ENCODE results near the gene MCTP1. TPM values are rescaled to one million over a fixed set of nuclear protein-coding genes. Genes with fewer than 3 reads are reported as not detected.

MCTP1 gene
- total RNA-seq, 1 donor from 2014 or later, result 12.8 TPM

DNA sequence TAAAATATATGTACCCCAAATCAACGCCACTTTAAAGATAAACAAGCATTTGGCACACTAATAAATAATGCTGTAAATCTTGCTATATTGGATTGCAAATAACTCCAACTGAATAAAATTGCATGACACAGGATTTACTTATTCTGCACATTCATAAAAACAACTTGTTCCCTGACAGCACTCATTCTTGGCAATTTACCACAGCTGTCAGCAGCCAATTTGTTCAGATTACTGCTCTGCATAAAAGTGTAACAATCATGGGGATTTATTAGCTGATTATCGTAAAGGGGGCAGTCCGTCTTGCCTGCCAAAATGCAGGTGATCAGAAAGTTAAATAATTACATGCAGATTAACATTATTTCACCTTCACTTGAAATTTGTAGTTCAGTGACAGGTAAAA is 381.2 kb downstream of the MCTP1 start:
- H3K4me1 ChIP-seq, result no peaks in the 10 kb centered on the region
- no peaks in the 10 kb centered on the region for H3K36me3 ChIP-seq
- H3K27ac ChIP-seq, result no peak overlapping the region
- no peak for TF ChIP-seq POLR2A (IDR thresholded peaks at IDR 0.05)
- no peak for TF ChIP-seq POLR2AphosphoS5 (IDR thresholded peaks at IDR 0.05; ENCODE audit: insufficient read depth in 1 of 2, low read depth in 1 of 2)
- TF ChIP-seq, protein P1, sequence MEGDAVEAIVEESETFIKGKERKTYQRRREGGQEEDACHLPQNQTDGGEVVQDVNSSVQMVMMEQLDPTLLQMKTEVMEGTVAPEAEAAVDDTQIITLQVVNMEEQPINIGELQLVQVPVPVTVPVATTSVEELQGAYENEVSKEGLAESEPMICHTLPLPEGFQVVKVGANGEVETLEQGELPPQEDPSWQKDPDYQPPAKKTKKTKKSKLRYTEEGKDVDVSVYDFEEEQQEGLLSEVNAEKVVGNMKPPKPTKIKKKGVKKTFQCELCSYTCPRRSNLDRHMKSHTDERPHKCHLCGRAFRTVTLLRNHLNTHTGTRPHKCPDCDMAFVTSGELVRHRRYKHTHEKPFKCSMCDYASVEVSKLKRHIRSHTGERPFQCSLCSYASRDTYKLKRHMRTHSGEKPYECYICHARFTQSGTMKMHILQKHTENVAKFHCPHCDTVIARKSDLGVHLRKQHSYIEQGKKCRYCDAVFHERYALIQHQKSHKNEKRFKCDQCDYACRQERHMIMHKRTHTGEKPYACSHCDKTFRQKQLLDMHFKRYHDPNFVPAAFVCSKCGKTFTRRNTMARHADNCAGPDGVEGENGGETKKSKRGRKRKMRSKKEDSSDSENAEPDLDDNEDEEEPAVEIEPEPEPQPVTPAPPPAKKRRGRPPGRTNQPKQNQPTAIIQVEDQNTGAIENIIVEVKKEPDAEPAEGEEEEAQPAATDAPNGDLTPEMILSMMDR (IDR thresholded peaks at IDR 0.05), result no peak
- H3K9me3 ChIP-seq, result no peaks in the 10 kb centered on the region
- H3K27me3 ChIP-seq, result no peaks in the 10 kb centered on the region
- intact Hi-C loops (cut with DNase I), result no loop called here
- DNase-seq (ENCODE audit: extremely low spot score in 2 of 2), result no peak
- H3K4me3 ChIP-seq, result no peak overlapping the region

DNA sequence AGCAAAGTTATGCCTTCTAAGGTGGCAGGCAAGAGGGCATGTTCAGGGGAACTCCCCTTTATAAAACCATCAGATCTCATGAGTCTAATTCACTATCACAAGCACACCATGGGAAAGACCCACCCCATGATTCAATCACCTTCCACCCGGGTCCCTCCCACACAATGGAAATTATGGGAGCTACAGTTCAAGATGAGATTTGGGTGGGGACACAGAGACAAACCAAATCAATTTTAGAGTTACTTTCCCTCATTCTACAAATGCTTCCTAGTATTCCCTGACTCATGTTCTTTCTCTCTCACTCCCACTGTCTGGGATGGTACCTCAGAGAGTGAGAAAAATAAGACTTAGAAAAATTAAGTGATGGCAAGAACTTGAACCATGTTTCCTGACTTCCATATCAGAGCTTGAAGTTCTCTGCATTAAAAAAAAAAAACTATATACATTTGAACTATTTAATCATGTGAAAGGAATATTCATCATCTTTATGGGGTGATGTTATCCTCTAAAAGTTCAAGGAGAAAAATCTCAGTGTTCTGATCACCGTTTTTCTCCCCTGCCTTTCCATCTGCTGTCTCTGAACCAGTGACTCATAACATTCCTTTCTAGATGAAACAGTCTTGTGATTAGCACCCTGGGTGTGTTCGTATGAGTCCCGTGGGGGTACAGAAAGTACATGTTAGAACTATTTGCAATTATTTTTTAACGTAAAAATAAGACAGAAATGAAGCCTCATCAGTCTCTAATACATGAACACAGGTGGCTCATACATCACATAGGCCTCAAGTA is 383.5 kb downstream of the MCTP1 start:
- no peaks in the 10 kb centered on the region for H3K4me1 ChIP-seq
- no peak for TF ChIP-seq POLR2A (IDR thresholded peaks at IDR 0.05)
- TF ChIP-seq, protein P1 (IDR thresholded peaks at IDR 0.05), result no peak
- TF ChIP-seq POLR2AphosphoS5 (IDR thresholded peaks at IDR 0.05; ENCODE audit: insufficient read depth in 1 of 2, low read depth in 1 of 2), result no peak
- H3K27me3 ChIP-seq, result no peaks in the 10 kb centered on the region
- H3K9me3 ChIP-seq, result no peaks in the 10 kb centered on the region
- no peaks in the 10 kb centered on the region for H3K36me3 ChIP-seq
- H3K4me3 ChIP-seq, result no peak overlapping the region
- intact Hi-C loops (cut with DNase I), result no loop called here
- no peak for DNase-seq (ENCODE audit: extremely low spot score in 2 of 2)
- no peak overlapping the region for H3K27ac ChIP-seq

DNA sequence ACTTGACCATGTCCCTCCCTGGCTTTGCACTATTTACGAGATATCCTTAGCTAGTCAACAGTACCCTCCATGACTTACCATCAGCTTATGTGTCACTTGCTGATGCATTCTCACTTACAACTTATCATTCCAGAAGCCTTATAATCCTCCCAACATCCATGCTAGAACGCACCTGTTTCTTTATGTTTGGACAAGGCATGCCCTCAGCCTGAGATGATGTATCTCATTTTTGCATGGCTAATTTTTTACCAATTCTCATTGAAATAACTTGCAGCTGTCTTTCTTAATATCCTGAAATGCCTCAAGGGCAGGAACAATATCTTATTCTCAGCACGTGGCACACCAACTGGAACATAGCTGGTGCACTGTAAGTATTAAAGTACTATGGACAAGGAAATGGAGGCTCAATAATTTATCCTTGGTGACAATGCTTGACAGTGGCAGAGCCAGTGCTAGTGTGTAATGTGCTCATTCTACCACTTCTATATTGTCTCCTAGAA is 384.8 kb downstream of the MCTP1 start:
- no peak overlapping the region for H3K4me3 ChIP-seq
- H3K36me3 ChIP-seq, result no peaks in the 10 kb centered on the region
- TF ChIP-seq, protein P1 (IDR thresholded peaks at IDR 0.05), result no peak
- no peak for TF ChIP-seq POLR2AphosphoS5 (IDR thresholded peaks at IDR 0.05; ENCODE audit: insufficient read depth in 1 of 2, low read depth in 1 of 2)
- no peak for TF ChIP-seq POLR2A (IDR thresholded peaks at IDR 0.05)
- intact Hi-C loops (cut with DNase I), result no loop called here
- no peaks in the 10 kb centered on the region for H3K27me3 ChIP-seq
- no peak overlapping the region for H3K27ac ChIP-seq
- no peaks in the 10 kb centered on the region for H3K4me1 ChIP-seq
- no peak for DNase-seq (ENCODE audit: extremely low spot score in 2 of 2)
- no peaks in the 10 kb centered on the region for H3K9me3 ChIP-seq

DNA sequence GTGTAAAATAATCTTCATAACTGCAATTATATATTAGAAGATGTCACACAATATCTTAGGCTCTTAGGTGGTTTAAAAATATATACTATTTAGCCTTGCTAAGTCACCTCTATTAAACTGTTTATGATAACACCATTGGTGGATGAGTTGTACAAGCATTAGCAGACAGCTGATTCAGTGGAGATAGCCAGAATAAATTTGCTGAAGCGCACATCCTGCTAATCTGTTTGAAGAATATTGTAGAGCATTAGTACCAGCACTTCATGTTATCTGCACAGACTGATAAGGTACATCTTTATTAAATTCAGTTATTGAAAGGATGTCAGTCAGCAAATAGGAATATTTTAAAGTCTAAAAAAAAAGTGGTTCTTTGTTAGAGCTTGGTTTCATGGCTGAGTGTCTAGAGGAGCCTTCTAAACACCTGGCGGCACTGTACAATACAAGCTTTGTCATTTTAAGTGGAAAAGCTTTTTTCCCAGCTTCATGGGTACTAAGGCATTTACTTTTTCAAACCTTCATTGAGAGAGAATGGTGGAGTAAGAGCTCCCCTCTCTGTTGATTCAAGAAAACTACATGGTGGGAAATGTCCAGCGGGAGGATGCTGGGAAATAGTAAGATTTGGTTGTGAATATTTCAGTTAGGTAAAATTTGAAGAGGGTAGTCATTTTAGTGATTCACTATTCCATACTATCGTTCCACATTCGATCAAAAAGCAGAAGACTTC is 391.3 kb downstream of the MCTP1 start:
- H3K27ac ChIP-seq, result no peak overlapping the region
- TF ChIP-seq POLR2A (IDR thresholded peaks at IDR 0.05) (no peak), POLR2AphosphoS5 (IDR thresholded peaks at IDR 0.05; ENCODE audit: insufficient read depth in 1 of 2, low read depth in 1 of 2) (no peak)
- TF ChIP-seq, protein P1 (IDR thresholded peaks at IDR 0.05), result no peak
- DNase-seq (ENCODE audit: extremely low spot score in 2 of 2), result no peak
- H3K27me3 ChIP-seq, result no peaks in the 10 kb centered on the region
- intact Hi-C loops (cut with DNase I), result no loop called here
- H3K4me1 ChIP-seq, result no peaks in the 10 kb centered on the region
- no peak overlapping the region for H3K4me3 ChIP-seq
- H3K9me3 ChIP-seq, result no peaks in the 10 kb centered on the region
- H3K36me3 ChIP-seq, result no peaks in the 10 kb centered on the region

Data from vagina (tissue), 2 donors.